Smooth muscle cell (in vitro differentiated cells): Measurements from ENCODE around the gene TMEM248. TPM values are rescaled to one million over a fixed set of nuclear protein-coding genes. Genes with fewer than 3 reads are reported as not detected.

Experiments
- DNase-seq: peaks from one replicate; lab custom pipeline; 2025; ENCODE audit not compliant: unreplicated experiment; lab: John Stamatoyannopoulos, UW
- H2AFZ ChIP-seq: fragments of 200-600 bp; sonication (generic); 2 replicates; pipeline ENCODE4 v1.6.0; 2016; ENCODE audit warnings: antibody characterized with exemption, low read depth, mild to moderate bottlenecking
- H3F3A ChIP-seq: fragments of 200-600 bp; sonication (generic); 2 replicates; pipeline ENCODE4 v1.6.0; 2017; ENCODE audit warnings: antibody characterized with exemption, low read depth
- H3K27ac ChIP-seq: fragments of 200-600 bp; sonication (generic); 2 replicates; pipeline ENCODE4 v1.5.1; 2016; ENCODE audit warnings: low read depth, mild to moderate bottlenecking
- H3K27me3 ChIP-seq: fragments of 200-600 bp; sonication (generic); 2 replicates; pipeline ENCODE4 v1.6.1; 2016; ENCODE audit warnings: low read depth, mild to moderate bottlenecking
- H3K36me3 ChIP-seq: fragments of 200-600 bp; sonication (generic); 2 replicates; pipeline ENCODE4 v1.5.1; 2016; ENCODE audit warnings: low read depth
- H3K4me1 ChIP-seq: fragments of 200-600 bp; sonication (generic); 2 replicates; pipeline ENCODE4 v1.5.1; 2016; ENCODE audit warnings: low read depth
- H3K4me2 ChIP-seq: fragments of 200-600 bp; sonication (generic); 2 replicates; pipeline ENCODE4 v1.6.0; 2016; ENCODE audit warnings: mild to moderate bottlenecking
- H3K4me3 ChIP-seq: fragments of 200-600 bp; sonication (generic); 2 replicates; pipeline ENCODE4 v1.5.1; 2016; ENCODE audit warnings: mild to moderate bottlenecking
- H3K79me2 ChIP-seq: fragments of 200-600 bp; sonication (generic); 2 replicates; pipeline ENCODE4 v1.6.0; 2016; ENCODE audit warnings: low read depth, mild to moderate bottlenecking
- H3K9ac ChIP-seq: fragments of 200-600 bp; sonication (generic); 2 replicates; pipeline ENCODE4 v1.6.0; 2016; ENCODE audit warnings: low read depth
- H3K9me3 ChIP-seq: fragments of 200-600 bp; sonication (generic); replicated peaks from 2 replicates; pipeline ENCODE4 v1.5.1; 2016; ENCODE audit warnings: low read depth
- H4K20me1 ChIP-seq: fragments of 200-600 bp; sonication (generic); 2 replicates; pipeline ENCODE4 v1.6.0; 2016; ENCODE audit warnings: low read depth
- WGBS: methylation state at CpG from one replicate; pipeline ENCODE4 v1.1.7; 2016; ENCODE audit warnings: low lambda C conversion rate; 5-methylcytosine and 5-hydroxymethylcytosine counted together
- polyA plus RNA-seq: library from polyadenylated mRNA; unstranded; fragments of >200 nt; fragmentation: Nextera tagmentation; extraction: Ambion mirVana; gene quantifications from 2 replicates; pipeline ENCODE4 v1.2.1, GENCODE V29; 2016
- total RNA-seq: library from RNA; depleted of rRNA; stranded (reverse); fragments of >200 nt; gene quantifications from 2 replicates; pipeline ENCODE4 v1.2.3, GENCODE V29; 2014
- TF ChIP-seq, protein P1 (sequence below): fragments of 200-600 bp; sonication (generic); IDR thresholded peaks from 2 replicates; pipeline ENCODE4 v1.5.1; 2017; ENCODE audit warnings: borderline replicate concordance, mild to moderate bottlenecking, antibody characterized with exemption; ENCODE audit not compliant: insufficient read depth, poor library complexity, severe bottlenecking

The TMEM248 gene
- total and polyA plus RNA-seq, 2 experiments from 2014 or later: 68.2 to 83.1 TPM

DNA sequence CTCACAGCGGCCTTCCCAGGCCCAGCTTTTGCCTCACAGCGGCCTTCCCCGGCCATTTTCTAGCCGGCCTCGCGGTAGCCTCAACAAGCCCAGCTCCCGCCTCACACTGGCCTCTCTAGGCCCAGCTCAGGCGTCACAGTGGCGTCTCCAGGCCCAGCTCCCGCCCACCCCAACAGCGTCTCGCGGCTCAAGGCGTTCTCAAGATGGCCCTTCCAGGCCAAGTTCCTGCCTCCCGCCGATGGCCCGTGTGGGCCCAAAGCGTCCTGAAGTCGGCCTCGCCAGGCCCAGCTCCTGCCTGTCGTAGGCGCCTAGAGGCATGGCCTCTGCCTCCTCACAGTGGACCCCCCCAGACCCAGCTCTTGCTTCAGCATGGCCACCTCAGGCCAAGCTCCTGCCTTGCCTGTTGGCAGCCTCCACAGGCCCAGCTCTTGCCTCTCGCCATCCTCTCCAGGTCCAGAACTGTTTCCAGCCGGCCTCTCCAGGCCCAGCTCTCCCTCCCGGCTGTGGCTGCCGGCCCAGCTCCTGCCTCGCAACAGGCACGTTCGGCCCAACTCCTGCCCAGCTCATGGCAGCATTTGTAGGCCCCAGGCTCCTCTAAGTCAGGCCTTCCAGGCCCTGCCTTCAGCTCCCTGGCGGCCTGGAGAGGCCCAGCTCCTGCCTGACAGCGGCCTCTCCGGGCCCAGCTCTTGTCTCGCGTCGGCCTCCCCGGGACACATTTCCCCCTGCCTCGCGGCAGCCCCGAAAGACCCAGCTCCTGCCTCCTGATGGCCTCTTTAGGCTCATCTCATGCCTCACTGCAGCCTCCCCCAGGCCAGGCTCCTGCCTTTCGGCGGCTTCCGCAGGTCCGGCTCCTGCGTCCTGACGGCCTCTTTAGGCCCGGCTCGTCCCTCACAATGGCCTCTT is 18.8 kb upstream of the TMEM248 start:
- 97% methylated on average over 46 of the region's 47 CpGs for WGBS
- TF ChIP-seq, protein P1, sequence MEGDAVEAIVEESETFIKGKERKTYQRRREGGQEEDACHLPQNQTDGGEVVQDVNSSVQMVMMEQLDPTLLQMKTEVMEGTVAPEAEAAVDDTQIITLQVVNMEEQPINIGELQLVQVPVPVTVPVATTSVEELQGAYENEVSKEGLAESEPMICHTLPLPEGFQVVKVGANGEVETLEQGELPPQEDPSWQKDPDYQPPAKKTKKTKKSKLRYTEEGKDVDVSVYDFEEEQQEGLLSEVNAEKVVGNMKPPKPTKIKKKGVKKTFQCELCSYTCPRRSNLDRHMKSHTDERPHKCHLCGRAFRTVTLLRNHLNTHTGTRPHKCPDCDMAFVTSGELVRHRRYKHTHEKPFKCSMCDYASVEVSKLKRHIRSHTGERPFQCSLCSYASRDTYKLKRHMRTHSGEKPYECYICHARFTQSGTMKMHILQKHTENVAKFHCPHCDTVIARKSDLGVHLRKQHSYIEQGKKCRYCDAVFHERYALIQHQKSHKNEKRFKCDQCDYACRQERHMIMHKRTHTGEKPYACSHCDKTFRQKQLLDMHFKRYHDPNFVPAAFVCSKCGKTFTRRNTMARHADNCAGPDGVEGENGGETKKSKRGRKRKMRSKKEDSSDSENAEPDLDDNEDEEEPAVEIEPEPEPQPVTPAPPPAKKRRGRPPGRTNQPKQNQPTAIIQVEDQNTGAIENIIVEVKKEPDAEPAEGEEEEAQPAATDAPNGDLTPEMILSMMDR: no peak
- no peaks in the 10 kb centered on the region for H3K4me1 ChIP-seq

DNA sequence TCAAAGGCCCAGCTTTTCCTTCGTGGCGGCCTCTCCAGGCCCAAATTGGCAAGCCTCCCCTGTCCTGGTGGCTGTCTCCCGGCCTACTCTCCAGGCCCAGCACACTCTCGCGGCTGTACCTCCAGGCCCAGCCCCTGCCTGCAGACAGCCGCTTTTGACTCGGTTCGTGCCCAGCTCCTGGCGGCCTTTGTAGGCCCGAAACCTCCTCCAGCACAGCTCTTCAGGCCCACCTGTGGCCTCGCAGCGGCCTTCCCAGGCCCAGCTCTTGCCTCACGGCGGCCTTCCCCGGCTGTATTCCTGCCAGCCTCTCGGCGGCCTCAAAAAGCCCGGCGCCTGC is 18.2 kb upstream of the TMEM248 start:
- WGBS: 96% methylated on average over 19 of the region's 19 CpGs
- Histone ChIP-seq H4K20me1 (no peaks in the 10 kb centered on the region), H3K9ac (no peak overlapping the region)

More for the DNA sequence above, 18.8 kb upstream of the TMEM248 start:
- Histone ChIP-seq H3K9me3 (no peaks in the 10 kb centered on the region), H3K79me2 (no peaks in the 10 kb centered on the region), H3K9ac (no peak overlapping the region), H3K27me3 (no peaks in the 10 kb centered on the region), H3F3A (no peaks in the 10 kb centered on the region), H3K4me2 (no peak overlapping the region), H3K4me3 (no peak overlapping the region), H3K36me3 (no peaks in the 10 kb centered on the region), H4K20me1 (no peaks in the 10 kb centered on the region), H3K27ac (no peak overlapping the region), H2AFZ (no peak overlapping the region)
- DNase-seq: no peak

DNA sequence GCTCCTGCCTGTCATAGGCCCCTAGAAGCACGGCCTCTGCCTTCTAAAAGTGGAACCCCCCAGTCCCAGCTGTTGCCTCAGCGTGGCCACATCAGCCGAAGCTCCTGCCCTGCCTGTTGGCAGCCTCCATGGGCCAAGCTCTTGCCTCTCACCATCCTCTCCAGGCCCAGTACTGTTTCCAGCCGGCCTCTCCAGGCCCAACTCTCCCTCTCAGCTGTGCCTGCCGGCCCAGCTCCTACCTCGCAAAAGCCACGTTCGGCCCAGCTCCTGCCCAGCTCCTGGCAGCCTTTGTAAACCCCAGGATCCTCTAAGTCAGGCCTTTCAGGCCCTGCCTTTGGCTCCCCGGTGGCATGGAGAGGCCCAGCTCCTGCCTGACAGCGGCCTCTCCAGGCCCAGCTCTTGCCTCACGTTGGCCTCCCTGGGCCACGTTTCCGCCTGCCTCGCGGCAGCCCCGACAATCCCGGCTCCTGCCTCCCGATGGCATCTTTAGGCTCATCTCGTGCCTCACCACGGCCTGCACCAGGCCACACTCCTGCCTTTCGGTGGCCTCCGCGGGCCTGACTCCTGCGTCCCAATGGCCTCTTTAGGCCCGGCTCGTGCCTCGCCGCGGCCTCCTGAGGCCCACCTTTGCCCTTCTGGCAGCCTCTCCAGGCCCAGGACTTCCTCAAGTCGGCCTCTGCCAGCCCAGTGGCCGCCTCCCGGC is 17.5 kb upstream of the TMEM248 start:
- Histone ChIP-seq H3K79me2 (no peaks in the 10 kb centered on the region), H3K27ac (no peak overlapping the region), H3K4me2 (no peak overlapping the region), H3F3A (no peaks in the 10 kb centered on the region), H3K36me3 (no peaks in the 10 kb centered on the region), H3K27me3 (no peaks in the 10 kb centered on the region), H3K4me1 (no peaks in the 10 kb centered on the region), H2AFZ (no peak overlapping the region), H4K20me1 (no peaks in the 10 kb centered on the region), H3K9me3 (no peaks in the 10 kb centered on the region), H3K9ac (no peak overlapping the region), H3K4me3 (no peak overlapping the region)
- 95% methylated on average over 32 of the region's 32 CpGs for WGBS
- no peak for DNase-seq
- TF ChIP-seq, protein P1: no peak

More for the DNA sequence above, 18.2 kb upstream of the TMEM248 start:
- Histone ChIP-seq H2AFZ (no peak overlapping the region), H3K9me3 (no peaks in the 10 kb centered on the region), H3K27ac (no peak overlapping the region), H3K27me3 (no peaks in the 10 kb centered on the region), H3K4me3 (no peak overlapping the region), H3K4me2 (no peak overlapping the region), H3K4me1 (no peaks in the 10 kb centered on the region), H3K36me3 (no peaks in the 10 kb centered on the region), H3F3A (no peaks in the 10 kb centered on the region), H3K79me2 (no peaks in the 10 kb centered on the region)
- TF ChIP-seq, protein P1: no peak
- DNase-seq: no peak
